ENCODE measurements around the gene SMYD5.

- TF ChIP-seq EZH2 (IDR thresholded peaks at IDR 0.05; ENCODE audit: borderline replicate concordance, insufficient read depth, low read depth, low read length, poor library complexity, severe bottlenecking) (no peak), CTCF (IDR thresholded peaks at IDR 0.05) (no peak)
Observed at GRCh38 chr2:73258913-73259215, 44.8 kb downstream of the SMYD5 start.

Data from B cell (primary cell).